ENCODE data around the gene UBAC2. TPM values are rescaled to one million over a fixed set of nuclear protein-coding genes. Genes with fewer than 3 reads are reported as not detected.
"Not testable (repeated sequence)": the region's sequence is repeated elsewhere in the genome, so short reads cannot be mapped to it uniquely, and the experiment has no call there.

The UBAC2 gene
- polyA plus RNA-seq, 6 donors from 2014 or later = 107 to 132 (median 115) TPM

DNA sequence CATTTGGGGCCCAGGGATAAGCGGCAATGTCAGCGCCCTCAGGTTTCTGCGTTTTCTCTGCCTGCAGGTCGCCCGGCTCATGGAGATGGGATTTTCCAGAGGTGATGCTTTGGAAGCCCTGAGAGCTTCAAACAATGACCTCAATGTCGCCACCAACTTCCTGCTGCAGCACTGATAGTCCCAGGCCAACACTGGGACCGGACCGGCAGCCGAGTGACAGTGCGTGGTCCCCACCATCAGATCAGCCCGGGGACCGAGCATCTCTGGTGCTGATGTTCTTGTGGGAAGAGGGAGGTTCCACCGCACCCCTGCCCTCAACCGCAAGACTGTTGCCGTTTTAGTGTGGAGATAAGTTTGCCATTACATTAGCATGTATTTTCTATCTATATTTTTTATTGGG, 184.5 kb downstream of the UBAC2 start:
- no peak overlapping the region for H3K4me3 Mint-ChIP-seq
- H3K27me3 Mint-ChIP-seq = no peaks in the 10 kb centered on the region
- no peak for ATAC-seq (ENCODE audit: low read depth in 2 of 2)

DNA sequence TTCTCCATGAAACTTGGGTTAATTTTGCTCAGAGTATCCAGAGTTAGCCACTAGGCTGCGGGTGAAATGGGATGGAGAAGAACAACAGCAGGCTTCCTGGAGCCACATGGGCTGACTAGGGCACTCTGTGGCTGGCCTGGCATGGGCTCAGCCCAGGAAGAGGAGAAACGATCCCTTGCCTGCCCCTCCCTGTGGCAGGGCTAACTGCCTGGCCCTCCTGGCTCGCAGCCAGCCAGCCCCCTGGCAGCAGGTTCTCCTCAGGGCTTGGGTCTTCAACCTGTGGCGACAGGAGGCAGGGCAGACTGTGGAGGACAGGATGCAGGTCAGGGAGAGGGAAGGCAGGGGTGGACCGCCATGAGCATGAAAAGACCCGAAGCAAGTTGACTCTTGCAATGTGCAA, 185.3 kb downstream of the UBAC2 start:
- H3K27ac Mint-ChIP-seq = peak overlapping the region in 3 of 6 donors; percentile 34 to 100 (median 69)
- no peaks in the 10 kb centered on the region for H3K27me3 Mint-ChIP-seq
- peaks cover 40 to 58% (median 54%) of the 10 kb centered on the region in 3 donors for H3K4me1 Mint-ChIP-seq
- H3K9me3 Mint-ChIP-seq = no peaks in the 10 kb centered on the region
- no peak overlapping the region for H3K4me3 Mint-ChIP-seq
- ATAC-seq (ENCODE audit: low read depth in 2 of 2) (no peak), DNase-seq (no peak)
- peaks cover 5 to 14% of the 10 kb centered on the region in 2 donors for H3K36me3 Mint-ChIP-seq

More for the DNA sequence above, 184.5 kb downstream of the UBAC2 start:
- Mint-ChIP-seq H3K9me3 (no peaks in the 10 kb centered on the region), H3K36me3 (peaks cover 5 to 17% of the 10 kb centered on the region in 2 donors), H3K4me1 (peaks cover 45 to 64% (median 62%) of the 10 kb centered on the region in 3 donors), H3K27ac (peak overlapping the region in 4 of 6 donors; percentile 27 to 100 (median 74))
- DNase-seq = no peak

DNA sequence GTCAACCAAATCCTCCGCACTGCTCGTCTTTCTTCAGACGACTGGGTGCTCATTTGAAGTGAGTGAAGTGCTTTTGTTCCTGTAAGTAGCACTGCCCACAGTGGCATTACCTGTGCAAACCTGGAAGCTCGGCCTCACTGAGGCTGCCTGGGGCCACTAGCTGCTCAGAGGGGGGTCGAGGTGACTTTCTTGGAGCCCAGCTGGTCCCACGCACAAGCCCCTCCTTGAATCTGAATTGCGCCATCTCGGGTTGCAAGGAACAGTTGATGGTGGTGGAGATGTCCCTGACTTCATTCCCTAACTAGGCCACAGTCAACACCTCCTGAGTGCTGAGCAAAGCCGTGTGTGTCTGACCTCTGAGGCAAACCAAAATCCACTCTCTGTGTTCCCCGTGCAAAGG, 185.8 kb downstream of the UBAC2 start:
- Mint-ChIP-seq H3K27me3 (no peaks in the 10 kb centered on the region), H3K4me1 (peaks cover 34 to 52% (median 49%) of the 10 kb centered on the region in 3 donors), H3K27ac (peak overlapping the region; percentile 59 to 100 (median 88)), H3K4me3 (no peak overlapping the region), H3K36me3 (peaks cover 5 to 8% of the 10 kb centered on the region in 2 donors), H3K9me3 (no peaks in the 10 kb centered on the region)
- ATAC-seq (ENCODE audit: low read depth in 2 of 2) = no peak
- DNase-seq = no peak

DNA sequence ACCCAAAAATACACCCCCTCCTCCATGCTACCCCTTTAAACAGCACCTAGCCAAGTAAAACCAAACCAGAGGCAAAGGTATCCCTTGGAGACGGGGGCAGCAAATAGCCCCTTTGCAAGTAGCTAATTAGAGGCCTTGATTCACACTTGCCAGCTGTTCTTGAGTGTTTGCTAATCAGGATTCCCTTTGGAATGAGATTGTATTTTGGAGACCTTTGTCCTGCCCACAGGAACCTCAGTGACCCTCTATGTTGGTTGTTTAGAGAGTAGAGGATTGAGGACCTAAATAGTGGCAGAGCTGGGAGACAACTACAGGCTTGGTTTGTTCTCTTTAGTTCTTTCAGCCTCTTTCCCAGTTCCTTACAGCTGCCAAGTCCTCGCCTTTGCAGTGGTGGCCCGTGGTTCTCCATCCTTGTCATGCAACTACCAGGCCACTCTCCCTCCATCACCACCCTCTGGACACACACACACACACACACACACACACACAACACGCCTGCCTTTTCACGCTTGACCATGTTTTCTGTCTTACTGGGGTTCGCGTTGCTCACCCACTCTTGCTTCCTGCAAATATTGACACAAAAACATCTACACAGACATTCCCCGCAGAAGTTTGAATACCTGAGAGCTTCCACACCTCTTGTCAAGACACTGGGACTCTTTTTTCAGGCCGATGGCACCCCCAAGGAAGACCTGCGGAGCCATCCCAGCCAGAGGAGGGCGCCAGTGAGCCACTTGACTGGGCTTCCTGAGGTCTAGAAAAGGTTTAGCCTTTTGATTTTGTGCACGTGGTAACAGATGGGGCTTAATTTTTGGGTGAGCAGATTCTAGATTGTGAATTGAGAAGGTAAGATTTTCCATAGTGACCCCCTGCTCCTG, 186.5 kb downstream of the UBAC2 start:
- peaks cover 28 to 48% (median 42%) of the 10 kb centered on the region in 3 donors for H3K4me1 Mint-ChIP-seq
- ATAC-seq (ENCODE audit: low read depth in 2 of 2) (peak; percentile 78 to 84), DNase-seq (peak; percentile 81)
- H3K36me3 Mint-ChIP-seq = peaks cover 5 to 7% of the 10 kb centered on the region in 2 donors
- peak overlapping the region in 5 of 8 donors; percentile 1 to 42 (median 17) for H3K4me3 Mint-ChIP-seq
- H3K27me3 Mint-ChIP-seq = no peaks in the 10 kb centered on the region
- peak overlapping the region; percentile 92 to 100 (median 98) for H3K27ac Mint-ChIP-seq
- H3K9me3 Mint-ChIP-seq = no peaks in the 10 kb centered on the region

DNA sequence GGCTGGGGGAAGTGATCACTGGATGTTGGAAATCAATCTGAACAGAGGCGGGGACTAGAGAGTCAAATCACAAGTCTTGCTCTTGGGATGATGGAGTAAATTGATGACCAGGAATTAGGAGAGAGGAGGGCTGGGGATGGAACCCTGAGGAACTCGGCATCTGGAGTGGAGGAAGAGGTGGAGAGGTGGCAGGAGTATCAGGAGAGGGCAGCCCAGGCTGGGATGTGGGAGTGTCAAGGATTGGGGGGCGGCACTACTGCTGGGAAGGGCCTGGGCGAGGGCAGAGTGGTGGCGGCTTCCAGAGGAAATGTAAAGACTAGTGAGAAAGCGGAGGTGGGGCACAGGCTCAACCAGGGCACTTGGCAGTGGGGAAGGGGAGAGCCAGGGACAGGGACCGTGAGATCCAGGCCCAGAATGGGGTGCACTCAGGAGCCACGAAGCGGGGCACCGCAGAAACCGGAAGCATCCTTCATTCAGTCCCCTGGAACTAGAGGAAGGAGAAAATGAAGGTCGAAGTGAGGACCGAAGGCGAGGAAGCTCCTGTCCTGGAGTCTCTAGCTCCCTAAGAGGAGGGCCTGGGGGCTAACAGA, 187.8 kb downstream of the UBAC2 start:
- H3K9me3 Mint-ChIP-seq = no peaks in the 10 kb centered on the region
- H3K27me3 Mint-ChIP-seq = no peaks in the 10 kb centered on the region
- ATAC-seq (ENCODE audit: low read depth in 2 of 2) (no peak), DNase-seq (no peak)
- peak overlapping the region; percentile 20 to 100 (median 95) for H3K27ac Mint-ChIP-seq
- H3K4me3 Mint-ChIP-seq = peak overlapping the region in 1 of 8 donors; percentile 44
- peaks cover 17 to 40% (median 33%) of the 10 kb centered on the region in 3 donors for H3K4me1 Mint-ChIP-seq
- H3K36me3 Mint-ChIP-seq = peaks cover 5 to 7% of the 10 kb centered on the region in 2 donors

GRCh38 chr13:99389094-99389493, 188.4 kb downstream of the UBAC2 start:
- peaks cover 20 to 39% (median 27%) of the 10 kb centered on the region in 3 donors for H3K4me1 Mint-ChIP-seq
- DNase-seq = not testable (repeated sequence)

DNA sequence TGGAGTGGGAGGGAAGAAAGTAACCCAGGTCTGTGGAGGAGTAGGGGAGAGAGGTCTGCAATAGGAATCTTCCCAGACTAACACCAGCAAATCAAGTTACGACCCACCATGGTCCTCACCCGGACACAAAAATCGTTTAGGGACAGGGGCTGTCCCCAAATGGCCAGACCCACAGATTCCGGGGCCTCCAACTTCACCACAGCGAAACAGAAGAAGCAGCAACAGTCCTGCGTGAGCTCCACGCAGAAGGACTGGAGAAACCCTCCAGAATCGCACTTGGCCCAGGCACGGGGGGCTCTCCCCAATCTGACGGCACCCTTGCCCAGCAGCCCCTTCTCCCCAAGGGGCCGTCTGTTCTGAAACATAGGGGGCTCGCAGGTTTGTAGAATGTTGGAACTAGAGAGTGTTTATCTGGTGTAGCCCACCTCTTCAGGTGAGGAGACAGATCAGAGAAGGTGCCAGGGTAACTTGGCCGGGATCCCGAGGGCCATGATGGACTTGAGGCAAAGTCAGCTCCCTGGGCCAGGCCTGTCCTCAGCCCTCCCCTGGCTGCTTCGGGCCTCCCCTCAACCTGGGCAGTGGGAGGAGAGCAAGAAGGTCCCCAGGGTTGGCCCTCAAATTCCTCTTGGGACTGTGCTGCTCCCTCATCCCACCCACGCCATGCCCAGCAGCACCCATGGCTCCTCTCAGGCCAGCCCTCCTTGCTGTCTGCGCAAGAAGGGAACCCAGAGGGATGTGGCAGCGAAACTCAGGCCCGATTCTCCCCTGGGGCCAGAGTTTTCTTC, 189.1 kb downstream of the UBAC2 start:
- H3K36me3 Mint-ChIP-seq = peaks cover 5 to 7% of the 10 kb centered on the region in 2 donors
- no peak overlapping the region for H3K4me3 Mint-ChIP-seq
- no peaks in the 10 kb centered on the region for H3K9me3 Mint-ChIP-seq
- no peaks in the 10 kb centered on the region for H3K27me3 Mint-ChIP-seq
- peak overlapping the region in 4 of 6 donors; percentile 15 to 100 (median 52) for H3K27ac Mint-ChIP-seq
- H3K4me1 Mint-ChIP-seq = peaks cover 25 to 39% (median 31%) of the 10 kb centered on the region in 3 donors
- ATAC-seq (ENCODE audit: low read depth in 2 of 2) (no peak), DNase-seq (no peak)

More at GRCh38 chr13:99389094-99389493, 188.4 kb downstream of the UBAC2 start:
- not testable (repeated sequence) for H3K4me3 Mint-ChIP-seq; H3K27me3 Mint-ChIP-seq; H3K36me3 Mint-ChIP-seq; ATAC-seq (ENCODE audit: low read depth in 2 of 2); H3K9me3 Mint-ChIP-seq
- peak overlapping the region in 4 of 6 donors; percentile 15 to 100 (median 37) for H3K27ac Mint-ChIP-seq

GRCh38 chr13:99390601-99391000, 189.9 kb downstream of the UBAC2 start:
- Mint-ChIP-seq H3K9me3 (no peaks in the 10 kb centered on the region), H3K27ac (peak overlapping the region in 4 of 6 donors; percentile 70 to 100 (median 80)), H3K4me3 (no peak overlapping the region), H3K36me3 (peaks cover 5 to 7% of the 10 kb centered on the region in 2 donors), H3K4me1 (peaks cover 32 to 40% (median 37%) of the 10 kb centered on the region in 3 donors), H3K27me3 (no peaks in the 10 kb centered on the region)
- ATAC-seq (ENCODE audit: low read depth in 2 of 2) (no peak), DNase-seq (no peak)

GRCh38 chr13:99391781-99392469, 191.3 kb downstream of the UBAC2 start:
- Mint-ChIP-seq H3K9me3 (no peaks in the 10 kb centered on the region), H3K27ac (peak overlapping the region in 3 of 6 donors; percentile 36 to 77 (median 57)), H3K4me3 (no peak overlapping the region), H3K27me3 (no peaks in the 10 kb centered on the region), H3K36me3 (peaks cover 5 to 7% of the 10 kb centered on the region in 2 donors), H3K4me1 (peaks cover 36 to 37% (median 36%) of the 10 kb centered on the region in 3 donors)
- ATAC-seq (ENCODE audit: low read depth in 2 of 2) = no peak
- DNase-seq = no peak

DNA sequence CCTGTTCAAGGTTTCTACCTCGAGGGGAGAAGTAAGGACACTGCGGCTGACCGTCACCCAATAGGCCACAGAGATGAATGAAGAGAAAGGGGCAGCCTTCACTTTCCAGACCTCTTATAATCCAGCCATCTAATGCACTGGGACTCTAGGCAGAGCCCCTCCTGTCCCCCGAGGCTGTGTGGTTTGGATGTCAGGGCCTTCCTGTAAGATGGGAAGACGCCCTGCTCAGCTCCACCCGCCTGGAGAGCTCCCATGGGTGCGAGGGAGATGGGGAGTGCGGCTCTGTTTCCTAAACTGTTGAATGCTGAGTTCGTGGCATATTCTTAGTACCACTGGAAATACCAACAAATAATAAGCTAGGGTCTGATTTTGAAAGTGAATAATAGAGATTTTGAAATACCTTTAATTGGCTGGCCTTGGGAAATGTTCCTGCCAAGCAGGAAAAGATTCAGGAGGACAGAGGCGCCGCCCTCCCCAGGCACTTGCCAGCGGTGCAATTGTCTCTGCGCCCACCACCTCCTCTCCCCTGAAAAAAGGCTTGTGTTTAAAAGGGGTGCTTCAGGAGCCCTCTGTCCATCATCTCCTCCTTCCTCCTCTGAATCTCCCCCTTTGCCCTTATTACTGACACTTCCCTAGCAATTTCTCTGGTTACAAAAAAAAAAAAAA, 191.9 kb downstream of the UBAC2 start:
- peaks cover 29 to 30% (median 30%) of the 10 kb centered on the region in 3 donors for H3K4me1 Mint-ChIP-seq
- peak overlapping the region in 4 of 6 donors; percentile 57 to 92 (median 69) for H3K27ac Mint-ChIP-seq

GRCh38 chr13:99393391-99393790, 192.7 kb downstream of the UBAC2 start:
- H3K27ac Mint-ChIP-seq = peak overlapping the region in 4 of 6 donors; percentile 73 to 92 (median 78)
- not testable (repeated sequence) for H3K4me3 Mint-ChIP-seq; ATAC-seq (ENCODE audit: low read depth in 2 of 2); H3K9me3 Mint-ChIP-seq; H3K27me3 Mint-ChIP-seq; H3K36me3 Mint-ChIP-seq; DNase-seq
- H3K4me1 Mint-ChIP-seq = peaks cover 22 to 25% (median 24%) of the 10 kb centered on the region in 3 donors

More for the DNA sequence above, 191.9 kb downstream of the UBAC2 start:
- DNase-seq = no peak
- no peaks in the 10 kb centered on the region for H3K27me3 Mint-ChIP-seq
- no peak overlapping the region for H3K4me3 Mint-ChIP-seq
- H3K9me3 Mint-ChIP-seq = no peaks in the 10 kb centered on the region
- H3K36me3 Mint-ChIP-seq = peaks cover 0 to under 1% of the 10 kb centered on the region in 2 donors
- no peak for ATAC-seq (ENCODE audit: low read depth in 2 of 2)

Data from naive B cell (primary cell).